GM18951 (cell line): ENCODE data around the gene ZNF835.

Experiments used
- POLR2A ChIP-seq: IDR thresholded peaks from 4 replicates; pipeline ENCODE4 v1.6.1; 2011; ENCODE audit warnings: mild to moderate bottlenecking; ENCODE audit not compliant: insufficient read length, insufficient read depth; ENCODE audit errors: extremely low read depth
- in situ Hi-C: fragments of 300-500 bp; cut with MboI; formaldehyde crosslinking; loops from one replicate; pipeline ENCODE4 v1.12.0; 2022; ENCODE audit warnings: low sequenced_read_pairs, mixed read lengths, inconsistent platforms; ENCODE audit not compliant: unreplicated experiment

ZNF835 gene

GRCh38 chr19:56670961-56671612 is 470 bp downstream of the ZNF835 start:
- in situ Hi-C loops, result no loop called here
- TF ChIP-seq POLR2A, result no peak

GRCh38 chr19:56670401-56670960 is 1.1 kb downstream of the ZNF835 start:
- in situ Hi-C loops, result no loop called here
- TF ChIP-seq POLR2A, result no peak

- in situ Hi-C loops, result no loop called here
- no peak for TF ChIP-seq POLR2A
These were observed 2.9 kb downstream of the ZNF835 start for GRCh38 chr19:56668676-56669075.

- no peak for TF ChIP-seq POLR2A
These were observed 4.2 kb downstream of the ZNF835 start for GRCh38 chr19:56667311-56667870.

GRCh38 chr19:56664511-56664910 is 7.0 kb downstream of the ZNF835 start:
- in situ Hi-C loops, result no loop called here
- no peak for TF ChIP-seq POLR2A

More at GRCh38 chr19:56667311-56667870, 4.2 kb downstream of the ZNF835 start:
- in situ Hi-C loops, result no loop called here

- in situ Hi-C loops, result no loop called here
- no peak for TF ChIP-seq POLR2A
These were observed 7.5 kb downstream of the ZNF835 start for GRCh38 chr19:56663931-56664500.

- no peak for TF ChIP-seq POLR2A
- in situ Hi-C loops, result no loop called here
These were observed 10.3 kb downstream of the ZNF835 start for GRCh38 chr19:56661248-56661647.

GRCh38 chr19:56660381-56661107 is 11.0 kb downstream of the ZNF835 start:
- in situ Hi-C loops, result no loop called here
- no peak for TF ChIP-seq POLR2A

- in situ Hi-C loops, result no loop called here
- TF ChIP-seq POLR2A, result no peak
These were observed 17.4 kb downstream of the ZNF835 start for GRCh38 chr19:56654151-56654550.

- in situ Hi-C loops, result no loop called here
- no peak for TF ChIP-seq POLR2A
These were observed 28.0 kb downstream of the ZNF835 start for GRCh38 chr19:56643460-56643955.

- in situ Hi-C loops, result no loop called here
- no peak for TF ChIP-seq POLR2A
These were observed 28.7 kb downstream of the ZNF835 start, which contains the start of gene SMIM17 for GRCh38 chr19:56642711-56643459. TSS of gene SMIM17 (plus strand) at chr19:56643159. CDS start at chr19:56645668, 2,509 bp downstream.

- TF ChIP-seq POLR2A, result no peak
- in situ Hi-C loops, result no loop called here
These were observed 32.3 kb downstream of the ZNF835 start for GRCh38 chr19:56639217-56639616.
